GM12878 (cell line): ENCODE results near the gene KRT79. TPM values are rescaled to one million over a fixed set of nuclear protein-coding genes. Genes with fewer than 3 reads are reported as not detected.

Source experiments
- ATAC-seq: fragments of 200-7000 bp; cut with Tn5 transposase; 3 replicates; pipeline ENCODE4 v1.9.1; 2020; ENCODE audit warnings: mild to moderate bottlenecking, moderate library complexity
- BruUV-seq: library from RNA; stranded (reverse); fragments of 400-500 nt; replicated peaks from 2 replicates; lab custom pipeline; 2021; lab: Mats Ljungman, UMichigan
- CTCF ChIA-PET: fragments of 300-600 bp; sonication (Branson Sonifier 250); formaldehyde crosslinking; extraction: SDS; loops from one replicate; lab custom pipeline; 2021; ENCODE audit warnings: inconsistent platforms; lab: Yijun Ruan, JAX
- POLR2A ChIA-PET: fragments of 350-600 bp; formaldehyde crosslinking; extraction: SDS; loops from one replicate; lab custom pipeline; 2021; ENCODE audit warnings: inconsistent platforms; lab: Charles Lee
- RAD21 ChIA-PET: fragments of 300-600 bp; sonication (Branson Sonifier 250); formaldehyde crosslinking; loops from one replicate; lab custom pipeline; 2023; ENCODE audit warnings: antibody characterized with exemption; ENCODE audit not compliant: unreplicated experiment; lab: Charles Lee
- SMC1A ChIA-PET: fragments of 300-600 bp; sonication (Branson Sonifier 250); formaldehyde crosslinking; loops from one replicate; lab custom pipeline; 2023; ENCODE audit not compliant: unreplicated experiment, uncharacterized antibody; lab: Charles Lee
- DNase-seq: peaks from one replicate; pipeline ENCODE4 v3.0.0-alpha.2; 2011; ENCODE audit warnings: low read depth, low spot score
- FAIRE-seq: peaks from 3 replicates; lab custom pipeline; 2011; peaks lifted over from hg19 to GRCh38; lab: Jason Lieb, UNC
- H2AFZ ChIP-seq: 2 replicates; pipeline ENCODE4 v1.6.0; 2011; ENCODE audit warnings: low read depth, low read length, control low read depth; ENCODE audit not compliant: control insufficient read depth
- H3K27ac ChIP-seq: 2 replicates; pipeline ENCODE4 v1.5.1; 2011; ENCODE audit warnings: control low read depth; ENCODE audit not compliant: control insufficient read depth, insufficient read depth
- H3K27me3 ChIP-seq, 2 experiments: replicated peaks in 1 of 2; 2 replicates each; pipeline versions ENCODE4 v1.6.0 to v1.6.1; 2011; ENCODE audit warnings: low read length in 1 of 2; ENCODE audit not compliant: control insufficient read depth in 2 of 2, insufficient read depth in 2 of 2
- H3K36me3 ChIP-seq, 2 experiments: 2 replicates each; pipeline ENCODE4 v1.5.1; 2011; ENCODE audit warnings: low read length in 1 of 2; ENCODE audit not compliant: control insufficient read depth in 2 of 2, insufficient read depth in 2 of 2
- H3K4me1 ChIP-seq: 2 replicates; pipeline ENCODE4 v1.6.1; 2011; ENCODE audit warnings: mild to moderate bottlenecking, low read length, moderate library complexity, mixed read lengths; ENCODE audit not compliant: control insufficient read depth, insufficient read depth
- H3K4me2 ChIP-seq: 2 replicates; pipeline ENCODE4 v1.6.0; 2011; ENCODE audit warnings: control low read depth; ENCODE audit not compliant: control insufficient read depth, insufficient read depth
- H3K4me3 ChIP-seq: fragments of 200-600 bp; sonication (generic); 2 replicates; pipeline ENCODE4 v1.5.1; 2016
- H3K79me2 ChIP-seq: 2 replicates; pipeline ENCODE4 v1.6.0; 2011; ENCODE audit warnings: low read length; ENCODE audit not compliant: control insufficient read depth, insufficient read depth
- H3K9ac ChIP-seq: 2 replicates; pipeline ENCODE4 v1.8.0; 2011; ENCODE audit warnings: low read length, control low read depth, mixed read lengths; ENCODE audit not compliant: control insufficient read depth, insufficient read depth
- H3K9me3 ChIP-seq: replicated peaks from 3 replicates; pipeline ENCODE4 v1.5.1; 2011; ENCODE audit warnings: mild to moderate bottlenecking, low read length; ENCODE audit not compliant: control insufficient read depth, insufficient read depth
- H4K20me1 ChIP-seq: 2 replicates; pipeline ENCODE4 v1.6.0; 2011; ENCODE audit not compliant: control insufficient read depth, insufficient read depth
- CHD4 ChIP-seq: fragments of 200-600 bp; sonication (generic); IDR thresholded peaks from 2 replicates; pipeline ENCODE4 v1.6.1; 2016; ENCODE audit warnings: mild to moderate bottlenecking
- MEF2A ChIP-seq: IDR thresholded peaks from 2 replicates; pipeline ENCODE4 v1.6.1; 2011; ENCODE audit warnings: low read depth, mild to moderate bottlenecking, low read length, moderate library complexity; ENCODE audit not compliant: insufficient read depth
- PAX8 ChIP-seq: fragments of 450-650 bp; IDR thresholded peaks from 2 replicates; pipeline ENCODE4 v1.6.1; 2017; ENCODE audit warnings: mild to moderate bottlenecking, moderate library complexity
- RUNX3 ChIP-seq: IDR thresholded peaks from 2 replicates; pipeline ENCODE4 v1.6.1; 2012; ENCODE audit warnings: low read length, inconsistent platforms
- STAT1 ChIP-seq: fragments of 450-650 bp; conservative IDR thresholded peaks from 2 replicates; pipeline ENCODE4 v1.6.1; 2014; ENCODE audit warnings: antibody characterized with exemption, mild to moderate bottlenecking
- WRNIP1 ChIP-seq: IDR thresholded peaks from 2 replicates; pipeline ENCODE4 v1.6.1; 2011; ENCODE audit warnings: low read depth, low read length, improper control_type of control experiment, borderline replicate concordance
- WGBS: methylation state at CpG from one replicate; pipeline ENCODE4 v1.1.6; 2016; ENCODE audit warnings: low lambda C conversion rate; ENCODE audit not compliant: insufficient replicate concordance, insufficient coverage; ENCODE audit errors: missing lambda C conversion rate; 5-methylcytosine and 5-hydroxymethylcytosine counted together
- in situ Hi-C: fragments of 300-500 bp; cut with MboI; formaldehyde crosslinking; loops from 9 replicates; pipeline ENCODE4 v1.14.3; 2018; ENCODE audit warnings: mixed read lengths
- intact Hi-C: fragments of 100-400 bp; cut with micrococcal nuclease; formaldehyde crosslinking; loops from one replicate; pipeline ENCODE4 v1.14.2; 2022; ENCODE audit not compliant: unreplicated experiment
- polyA plus RNA-seq, 11 experiments: library from polyadenylated mRNA; depleted of rRNA in 4 of 11; unstranded in 6 of 11; stranded (reverse) in 5 of 11; fragments of >200 nt; fragmentation: Nextera tagmentation in 4 of 11; fragmentation: Illumina TruSeq in 1 of 11; extraction: Ambion mirVana in 4 of 11; extraction: Trizol in 1 of 11; gene quantifications; 1 replicate in 1 of 11; 2 replicates in 10 of 11; pipeline versions ENCODE4 v1.2.1 to v1.2.3, GENCODE V29; 2011 to 2016; ENCODE audit warnings: inconsistent platforms in 2 of 11, missing spikeins in 2 of 11, low read depth in 1 of 11
- total RNA-seq, 4 experiments: library from RNA; depleted of rRNA in 3 of 4; stranded (reverse); fragments of >200 nt in 3 of 4; fragmentation: Illumina TruSeq in 1 of 4; extraction: Trizol in 1 of 4; gene quantifications; 2 replicates each; pipeline versions ENCODE4 v1.2.1 to v1.2.3, GENCODE V29; 2013 to 2021
- TF ChIP-seq, protein P1 (sequence below): fragments of 450-650 bp; IDR thresholded peaks from 2 replicates; pipeline ENCODE4 v1.6.1; 2017; ENCODE audit warnings: mild to moderate bottlenecking, low read depth, inconsistent platforms; ENCODE audit not compliant: poor library complexity, severe bottlenecking
- TF ChIP-seq, protein P2 (sequence below): fragments of 450-650 bp; IDR thresholded peaks from 2 replicates; pipeline ENCODE4 v1.6.1; 2018; ENCODE audit warnings: mild to moderate bottlenecking, low read depth, moderate library complexity; ENCODE audit not compliant: partially characterized antibody

The KRT79 gene
- total and polyA plus RNA-seq, 10 of the 15 experiments (the other 5 are each of a cell fraction or from before 2014, with no cell fraction given) = 0.03 to 0.09 (median 0.07) TPM; not detected in 7

DNA sequence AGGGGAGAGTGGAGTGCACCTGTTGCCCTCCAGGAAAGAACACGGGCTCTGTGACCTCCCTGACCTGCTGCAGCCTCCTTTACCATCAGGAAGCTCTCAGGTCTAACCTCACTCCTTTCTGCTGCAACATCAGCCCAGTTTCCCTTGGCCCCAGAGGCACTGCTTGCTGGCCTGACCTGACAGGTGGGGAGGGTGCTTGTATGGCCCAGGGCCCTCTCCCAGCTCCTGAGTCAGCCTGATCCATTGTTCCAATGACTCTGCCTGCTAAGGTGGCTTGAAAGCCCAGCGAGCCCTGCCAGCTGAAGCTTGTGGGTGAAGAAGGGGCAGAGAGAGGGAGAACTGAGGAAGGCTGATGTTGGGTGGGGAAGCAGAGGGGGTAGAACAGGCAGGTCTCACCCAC, 27.9 kb upstream of the KRT79 start:
- intact Hi-C loops (no loop called here), in situ Hi-C loops (loop anchor here (10.0 kb wide), 1 partner anchor 277 kb away; no protein-coding TSS in a partner anchor)
- no TSS peak for BruUV-seq
- DNase-seq (no peak), ATAC-seq (no peak), FAIRE-seq (no peak)
- TF ChIP-seq CHD4 (no peak), WRNIP1 (no peak), RUNX3 (no peak), STAT1 (no peak), MEF2A (no peak), PAX8 (no peak)
- TF ChIP-seq, protein P1, sequence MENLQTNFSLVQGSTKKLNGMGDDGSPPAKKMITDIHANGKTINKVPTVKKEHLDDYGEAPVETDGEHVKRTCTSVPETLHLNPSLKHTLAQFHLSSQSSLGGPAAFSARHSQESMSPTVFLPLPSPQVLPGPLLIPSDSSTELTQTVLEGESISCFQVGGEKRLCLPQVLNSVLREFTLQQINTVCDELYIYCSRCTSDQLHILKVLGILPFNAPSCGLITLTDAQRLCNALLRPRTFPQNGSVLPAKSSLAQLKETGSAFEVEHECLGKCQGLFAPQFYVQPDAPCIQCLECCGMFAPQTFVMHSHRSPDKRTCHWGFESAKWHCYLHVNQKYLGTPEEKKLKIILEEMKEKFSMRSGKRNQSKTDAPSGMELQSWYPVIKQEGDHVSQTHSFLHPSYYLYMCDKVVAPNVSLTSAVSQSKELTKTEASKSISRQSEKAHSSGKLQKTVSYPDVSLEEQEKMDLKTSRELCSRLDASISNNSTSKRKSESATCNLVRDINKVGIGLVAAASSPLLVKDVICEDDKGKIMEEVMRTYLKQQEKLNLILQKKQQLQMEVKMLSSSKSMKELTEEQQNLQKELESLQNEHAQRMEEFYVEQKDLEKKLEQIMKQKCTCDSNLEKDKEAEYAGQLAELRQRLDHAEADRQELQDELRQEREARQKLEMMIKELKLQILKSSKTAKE = no peak
- TF ChIP-seq, protein P2, sequence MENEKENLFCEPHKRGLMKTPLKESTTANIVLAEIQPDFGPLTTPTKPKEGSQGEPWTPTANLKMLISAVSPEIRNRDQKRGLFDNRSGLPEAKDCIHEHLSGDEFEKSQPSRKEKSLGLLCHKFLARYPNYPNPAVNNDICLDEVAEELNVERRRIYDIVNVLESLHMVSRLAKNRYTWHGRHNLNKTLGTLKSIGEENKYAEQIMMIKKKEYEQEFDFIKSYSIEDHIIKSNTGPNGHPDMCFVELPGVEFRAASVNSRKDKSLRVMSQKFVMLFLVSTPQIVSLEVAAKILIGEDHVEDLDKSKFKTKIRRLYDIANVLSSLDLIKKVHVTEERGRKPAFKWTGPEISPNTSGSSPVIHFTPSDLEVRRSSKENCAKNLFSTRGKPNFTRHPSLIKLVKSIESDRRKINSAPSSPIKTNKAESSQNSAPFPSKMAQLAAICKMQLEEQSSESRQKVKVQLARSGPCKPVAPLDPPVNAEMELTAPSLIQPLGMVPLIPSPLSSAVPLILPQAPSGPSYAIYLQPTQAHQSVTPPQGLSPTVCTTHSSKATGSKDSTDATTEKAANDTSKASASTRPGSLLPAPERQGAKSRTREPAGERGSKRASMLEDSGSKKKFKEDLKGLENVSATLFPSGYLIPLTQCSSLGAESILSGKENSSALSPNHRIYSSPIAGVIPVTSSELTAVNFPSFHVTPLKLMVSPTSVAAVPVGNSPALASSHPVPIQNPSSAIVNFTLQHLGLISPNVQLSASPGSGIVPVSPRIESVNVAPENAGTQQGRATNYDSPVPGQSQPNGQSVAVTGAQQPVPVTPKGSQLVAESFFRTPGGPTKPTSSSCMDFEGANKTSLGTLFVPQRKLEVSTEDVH = no peak
- Histone ChIP-seq H3K27me3 (peaks cover 0 to 1% of the 10 kb centered on the region in 2 experiments; a peak in 1 of 4 replicates), H3K36me3 (no peaks in the 10 kb centered on the region), H3K79me2 (no peaks in the 10 kb centered on the region), H3K9me3 (no peaks in the 10 kb centered on the region), H3K4me2 (no peak overlapping the region), H4K20me1 (no peaks in the 10 kb centered on the region; the same call in 1 of the 2 replicates), H3K4me1 (no peaks in the 10 kb centered on the region), H3K27ac (no peak overlapping the region), H3K4me3 (no peak overlapping the region), H3K9ac (no peak overlapping the region), H2AFZ (no peak overlapping the region)
- SMC1A ChIA-PET = no interaction called here
- 30% methylated on average over 2 of the region's 2 CpGs for WGBS
- CTCF ChIA-PET = interaction anchor here (0.9 to 1.3 kb wide), 2 partner anchors 9 to 23 kb away, joined by 3 to 5 read pairs; no protein-coding TSS in a partner anchor
- RAD21 ChIA-PET = no interaction called here
- POLR2A ChIA-PET = no interaction called here
